ENCODE data around the gene PNO1.

The PNO1 gene

DNA sequence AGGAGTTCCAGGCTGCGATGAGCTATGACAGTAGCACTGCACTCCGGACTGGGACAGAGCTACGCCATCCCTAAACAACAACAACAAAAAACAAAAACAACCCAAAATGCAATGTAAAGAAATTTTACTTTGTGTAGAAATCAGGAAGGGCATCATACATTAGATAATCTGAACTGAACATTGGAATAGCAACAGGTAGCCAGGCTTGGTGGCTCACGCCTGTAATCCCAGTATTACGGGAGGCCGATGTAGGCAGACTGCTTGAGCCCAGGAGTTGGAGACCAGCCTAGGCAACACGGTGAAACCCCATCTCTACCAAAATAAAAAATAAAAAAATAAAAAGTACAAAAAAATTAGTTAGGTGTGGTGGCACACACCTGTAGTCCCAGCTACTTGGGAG, 2.1 kb upstream of the PNO1 start:
- Histone ChIP-seq H3K4me2 (ENCODE audit: low read length) (no peak overlapping the region), H3K27ac (no peak overlapping the region), H3K79me2 (peaks cover 7% of the 10 kb centered on the region), H3K4me1 (peaks cover 4% of the 10 kb centered on the region), H2AFZ (no peak overlapping the region), H3K4me3 (ENCODE audit: low read depth, low read length) (no peak overlapping the region), H3K9me3 (ENCODE audit: control insufficient read depth, low read length) (no peaks in the 10 kb centered on the region), H3K9ac (no peak overlapping the region), H3K36me3 (ENCODE audit: control insufficient read depth, insufficient read depth, low read length) (no peaks in the 10 kb centered on the region), H3K27me3 (ENCODE audit: control insufficient read depth, insufficient read depth, low read length) (no peaks in the 10 kb centered on the region)
- TF ChIP-seq, protein P1, sequence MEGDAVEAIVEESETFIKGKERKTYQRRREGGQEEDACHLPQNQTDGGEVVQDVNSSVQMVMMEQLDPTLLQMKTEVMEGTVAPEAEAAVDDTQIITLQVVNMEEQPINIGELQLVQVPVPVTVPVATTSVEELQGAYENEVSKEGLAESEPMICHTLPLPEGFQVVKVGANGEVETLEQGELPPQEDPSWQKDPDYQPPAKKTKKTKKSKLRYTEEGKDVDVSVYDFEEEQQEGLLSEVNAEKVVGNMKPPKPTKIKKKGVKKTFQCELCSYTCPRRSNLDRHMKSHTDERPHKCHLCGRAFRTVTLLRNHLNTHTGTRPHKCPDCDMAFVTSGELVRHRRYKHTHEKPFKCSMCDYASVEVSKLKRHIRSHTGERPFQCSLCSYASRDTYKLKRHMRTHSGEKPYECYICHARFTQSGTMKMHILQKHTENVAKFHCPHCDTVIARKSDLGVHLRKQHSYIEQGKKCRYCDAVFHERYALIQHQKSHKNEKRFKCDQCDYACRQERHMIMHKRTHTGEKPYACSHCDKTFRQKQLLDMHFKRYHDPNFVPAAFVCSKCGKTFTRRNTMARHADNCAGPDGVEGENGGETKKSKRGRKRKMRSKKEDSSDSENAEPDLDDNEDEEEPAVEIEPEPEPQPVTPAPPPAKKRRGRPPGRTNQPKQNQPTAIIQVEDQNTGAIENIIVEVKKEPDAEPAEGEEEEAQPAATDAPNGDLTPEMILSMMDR (IDR thresholded peaks at IDR 0.05) = no peak

DNA sequence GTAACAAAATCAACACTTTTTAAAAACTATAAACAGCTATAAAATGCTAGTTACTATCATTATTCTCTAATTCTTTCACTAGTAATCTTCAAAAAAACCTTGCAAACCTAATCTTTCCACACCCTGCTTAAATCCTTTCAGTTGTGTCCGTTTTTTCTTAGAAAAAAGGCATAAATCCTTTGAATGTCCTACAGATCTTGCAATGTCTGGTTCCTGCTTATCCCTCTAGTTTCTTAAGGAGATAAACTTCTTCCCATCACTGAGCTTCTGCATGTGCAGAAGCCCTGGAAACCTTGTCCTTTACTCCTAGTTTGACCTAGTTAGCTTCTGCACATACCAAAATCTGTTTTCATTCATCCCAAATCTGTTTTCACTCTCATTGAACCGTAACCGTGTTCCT, 1.3 kb upstream of the PNO1 start:
- H3K9ac ChIP-seq = no peak overlapping the region
- H3K27me3 ChIP-seq (ENCODE audit: control insufficient read depth, insufficient read depth, low read length) = no peaks in the 10 kb centered on the region
- peaks cover 7% of the 10 kb centered on the region for H3K79me2 ChIP-seq
- no peak overlapping the region for H3K27ac ChIP-seq
- no peaks in the 10 kb centered on the region for H3K36me3 ChIP-seq (ENCODE audit: control insufficient read depth, insufficient read depth, low read length)
- H3K4me1 ChIP-seq = peaks cover 4% of the 10 kb centered on the region
- H3K4me2 ChIP-seq (ENCODE audit: low read length) = peak overlapping the region; percentile 97
- H2AFZ ChIP-seq = peak overlapping the region; percentile 96
- H3K9me3 ChIP-seq (ENCODE audit: control insufficient read depth, low read length) = no peaks in the 10 kb centered on the region
- TF ChIP-seq, protein P1 (IDR thresholded peaks at IDR 0.05) = no peak
- H3K4me3 ChIP-seq (ENCODE audit: low read depth, low read length) = peak overlapping the region; percentile 86

DNA sequence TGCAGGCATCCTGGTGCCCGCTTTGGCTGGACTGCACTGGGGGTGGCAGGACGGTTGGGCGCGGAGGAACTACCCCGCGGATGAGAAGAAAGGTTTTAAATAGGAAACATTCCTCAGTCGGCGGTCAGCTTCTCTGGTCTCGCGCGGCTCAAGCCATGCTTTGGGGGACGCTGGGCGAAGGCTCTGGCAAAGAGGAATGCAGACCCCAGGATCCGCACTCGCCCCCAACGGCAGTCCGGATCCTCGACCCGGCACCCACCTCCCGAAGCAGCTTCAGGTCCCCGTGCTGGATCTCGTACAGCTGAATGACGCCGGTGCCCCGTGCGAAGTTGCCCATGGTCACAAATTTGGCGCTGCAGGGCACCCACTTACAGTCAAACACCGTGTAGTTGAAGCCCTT, 686 bp upstream of the PNO1 start:
- Histone ChIP-seq H3K4me2 (ENCODE audit: low read length) (peak overlapping the region; percentile 97), H3K9ac (peak overlapping the region; percentile 20), H3K9me3 (ENCODE audit: control insufficient read depth, low read length) (no peaks in the 10 kb centered on the region), H2AFZ (peak overlapping the region; percentile 96), H3K27ac (peak overlapping the region; percentile 95), H3K79me2 (peaks cover 7% of the 10 kb centered on the region), H3K4me3 (ENCODE audit: low read depth, low read length) (peak overlapping the region; percentile 86), H3K36me3 (ENCODE audit: control insufficient read depth, insufficient read depth, low read length) (no peaks in the 10 kb centered on the region), H3K27me3 (ENCODE audit: control insufficient read depth, insufficient read depth, low read length) (no peaks in the 10 kb centered on the region), H3K4me1 (peaks cover 4% of the 10 kb centered on the region)
- TF ChIP-seq, protein P1 (IDR thresholded peaks at IDR 0.05) = no peak

DNA sequence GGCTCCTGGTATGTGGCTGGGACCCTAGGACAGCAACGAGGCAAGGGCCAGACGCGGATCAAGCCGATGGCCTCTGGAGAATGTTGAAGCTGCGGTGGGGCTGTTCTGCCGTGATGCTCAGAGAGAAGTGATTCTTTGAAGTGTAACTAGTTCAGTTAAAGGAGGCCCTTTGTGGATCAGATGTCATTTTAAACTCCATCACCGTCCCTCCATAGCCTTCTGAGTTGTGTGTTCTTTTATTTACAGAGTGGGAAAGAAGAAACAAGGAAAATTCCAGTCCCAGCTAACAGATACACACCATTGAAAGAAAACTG, 403 bp downstream of the PNO1 start:
- H3K4me3 ChIP-seq (ENCODE audit: low read depth, low read length) = peak overlapping the region; percentile 86
- no peaks in the 10 kb centered on the region for H3K36me3 ChIP-seq (ENCODE audit: control insufficient read depth, insufficient read depth, low read length)
- TF ChIP-seq, protein P1 (IDR thresholded peaks at IDR 0.05) = no peak
- peak overlapping the region; percentile 97 for H3K4me2 ChIP-seq (ENCODE audit: low read length)
- peak overlapping the region; percentile 96 for H2AFZ ChIP-seq
- no peak overlapping the region for H3K9ac ChIP-seq
- no peaks in the 10 kb centered on the region for H3K27me3 ChIP-seq (ENCODE audit: control insufficient read depth, insufficient read depth, low read length)
- peak overlapping the region; percentile 95 for H3K27ac ChIP-seq
- H3K79me2 ChIP-seq = peaks cover 7% of the 10 kb centered on the region
- H3K9me3 ChIP-seq (ENCODE audit: control insufficient read depth, low read length) = no peaks in the 10 kb centered on the region
- H3K4me1 ChIP-seq = peaks cover 4% of the 10 kb centered on the region

DNA sequence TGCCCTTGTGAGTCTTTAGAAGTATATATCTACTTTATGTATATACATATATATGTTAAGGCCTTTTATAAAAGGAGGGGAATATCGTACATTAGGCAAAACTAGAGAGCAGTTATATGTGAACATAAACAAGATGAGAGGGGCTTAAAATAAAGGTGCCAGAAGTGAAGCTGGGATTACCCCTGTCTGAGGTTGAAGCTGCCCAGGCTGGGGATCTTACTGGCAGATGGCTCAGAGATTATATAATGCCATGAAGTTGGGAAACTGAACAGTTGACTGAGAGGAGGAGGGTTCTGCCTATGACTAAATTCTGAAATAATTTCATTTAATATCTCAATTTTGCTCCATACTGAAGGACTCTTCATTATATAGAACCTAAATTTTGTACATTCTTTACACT, 6.0 kb downstream of the PNO1 start:
- TF ChIP-seq, protein P1 (IDR thresholded peaks at IDR 0.05) = no peak

More for the DNA sequence above, 6.0 kb downstream of the PNO1 start:
- Histone ChIP-seq H3K9me3 (ENCODE audit: control insufficient read depth, low read length) (no peaks in the 10 kb centered on the region), H3K27me3 (ENCODE audit: control insufficient read depth, insufficient read depth, low read length) (no peaks in the 10 kb centered on the region), H3K4me2 (ENCODE audit: low read length) (no peak overlapping the region), H3K79me2 (no peaks in the 10 kb centered on the region), H2AFZ (no peak overlapping the region), H3K4me3 (ENCODE audit: low read depth, low read length) (no peak overlapping the region), H3K27ac (no peak overlapping the region), H3K36me3 (ENCODE audit: control insufficient read depth, insufficient read depth, low read length) (no peaks in the 10 kb centered on the region), H3K4me1 (no peaks in the 10 kb centered on the region), H3K9ac (no peak overlapping the region)

All from parathyroid adenoma (tissue), 2 donors.